ENCODE measurements around the gene TEPSIN.

The TEPSIN gene

DNA sequence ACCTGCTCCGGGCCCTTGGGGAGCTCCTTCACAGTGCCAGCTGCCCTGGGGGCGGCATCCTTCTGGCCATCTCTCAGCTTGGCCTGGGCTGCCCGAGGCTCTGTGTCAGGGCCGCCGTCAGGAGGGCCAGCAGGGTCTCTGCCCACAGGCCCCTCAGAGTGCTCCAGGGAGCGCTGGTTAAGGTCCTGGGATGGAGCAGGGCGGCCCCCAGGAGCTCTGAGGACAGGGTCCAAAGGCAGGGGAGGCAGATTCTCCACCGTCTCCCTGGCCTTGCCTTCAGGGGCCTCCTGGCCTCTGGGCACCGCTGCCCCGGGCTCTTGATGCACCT, 7.5 kb upstream of the TEPSIN start:
- 94% methylated on average over 10 of the region's 10 CpGs for WGBS
- peaks cover 23% of the 10 kb centered on the region for H3K79me1 ChIP-seq (replicated peaks; ENCODE audit: low read length, poor library complexity, severe bottlenecking)
- peaks cover 28% of the 10 kb centered on the region for H3K4me1 ChIP-seq (ENCODE audit: control insufficient read depth, insufficient read depth, low read depth, low read length)
- no peaks in the 10 kb centered on the region for H3K9me3 ChIP-seq (ENCODE audit: control insufficient read depth, low read length)
- H4K8ac ChIP-seq (ENCODE audit: low read length) = no peak overlapping the region
- no peak for DNase-seq
- peaks cover 30 to 73% of the 10 kb centered on the region in 2 experiments for H3K36me3 ChIP-seq (ENCODE audit: control insufficient read depth in 1 of 2, insufficient read depth in 2 of 2, low read depth in 1 of 2, low read length in 2 of 2)
- H3K18ac ChIP-seq (ENCODE audit: low read depth in 1 of 2, low read length in 2 of 2) = no peak overlapping the region
- H2BK120ac ChIP-seq (ENCODE audit: low read depth, low read length) = no peak overlapping the region
- no peak overlapping the region for H3K4me2 ChIP-seq (ENCODE audit: low read length, poor library complexity, severe bottlenecking)
- no peak overlapping the region for H3K23ac ChIP-seq (ENCODE audit: low read length in 2 of 2)
- no peak overlapping the region for H2BK12ac ChIP-seq (ENCODE audit: low read length in 2 of 2)
- H3K14ac ChIP-seq (ENCODE audit: low read length in 2 of 2) = no peak overlapping the region
- no peak overlapping the region for H2AK5ac ChIP-seq (ENCODE audit: low read length, severe bottlenecking)
- no peak overlapping the region for H3K9ac ChIP-seq (ENCODE audit: low read length)
- no peak overlapping the region for H2BK5ac ChIP-seq (ENCODE audit: low read depth, low read length, poor library complexity, severe bottlenecking)
- H3K27ac ChIP-seq (ENCODE audit: low read length, poor library complexity, severe bottlenecking) = no peak overlapping the region
- no peaks in the 10 kb centered on the region for H3K27me3 ChIP-seq (ENCODE audit: control insufficient read depth in 1 of 2, insufficient read depth in 1 of 2, low read length in 2 of 2)
- H3K4ac ChIP-seq (ENCODE audit: low read depth in 1 of 2, low read length in 2 of 2) = no peak overlapping the region
- H3K4me3 ChIP-seq (ENCODE audit: insufficient read depth in 1 of 2, low read depth in 1 of 2, low read length in 2 of 2) = no peak overlapping the region
- no peak overlapping the region for H2AFZ ChIP-seq (ENCODE audit: low read depth, low read length)
- H2BK15ac ChIP-seq (ENCODE audit: low read depth, poor library complexity, severe bottlenecking) = no peak overlapping the region
- H4K91ac ChIP-seq (ENCODE audit: low read length) = no peak overlapping the region

GRCh38 chr17:81245665-81246342, 6.9 kb upstream of the TEPSIN start:
- no peak overlapping the region for H4K8ac ChIP-seq (ENCODE audit: low read length)
- H3K4me3 ChIP-seq (ENCODE audit: insufficient read depth in 1 of 2, low read depth in 1 of 2, low read length in 2 of 2) = no peak overlapping the region
- no peak overlapping the region for H2AFZ ChIP-seq (ENCODE audit: low read depth, low read length)
- H3K4me2 ChIP-seq (ENCODE audit: low read length, poor library complexity, severe bottlenecking) = no peak overlapping the region
- no peak overlapping the region for H2BK15ac ChIP-seq (ENCODE audit: low read depth, poor library complexity, severe bottlenecking)
- H2BK12ac ChIP-seq (ENCODE audit: low read length in 2 of 2) = no peak overlapping the region
- peaks cover 29% of the 10 kb centered on the region for H3K4me1 ChIP-seq (ENCODE audit: control insufficient read depth, insufficient read depth, low read depth, low read length)
- H4K91ac ChIP-seq (ENCODE audit: low read length) = no peak overlapping the region
- no peak overlapping the region for H3K27ac ChIP-seq (ENCODE audit: low read length, poor library complexity, severe bottlenecking)
- H3K9me3 ChIP-seq (ENCODE audit: control insufficient read depth, low read length) = no peaks in the 10 kb centered on the region
- no peak overlapping the region for H2BK120ac ChIP-seq (ENCODE audit: low read depth, low read length)
- no peak overlapping the region for H2BK5ac ChIP-seq (ENCODE audit: low read depth, low read length, poor library complexity, severe bottlenecking)
- H3K27me3 ChIP-seq (ENCODE audit: control insufficient read depth in 1 of 2, insufficient read depth in 1 of 2, low read length in 2 of 2) = no peaks in the 10 kb centered on the region
- peaks cover 30 to 73% of the 10 kb centered on the region in 2 experiments for H3K36me3 ChIP-seq (ENCODE audit: control insufficient read depth in 1 of 2, insufficient read depth in 2 of 2, low read depth in 1 of 2, low read length in 2 of 2)
- H3K23ac ChIP-seq (ENCODE audit: low read length in 2 of 2) = no peak overlapping the region
- H3K9ac ChIP-seq (ENCODE audit: low read length) = no peak overlapping the region
- DNase-seq = no peak
- WGBS = 92% methylated on average over 37 of the region's 37 CpGs
- H3K79me1 ChIP-seq (replicated peaks; ENCODE audit: low read length, poor library complexity, severe bottlenecking) = peaks cover 27% of the 10 kb centered on the region
- H3K4ac ChIP-seq (ENCODE audit: low read depth in 1 of 2, low read length in 2 of 2) = no peak overlapping the region
- H2AK5ac ChIP-seq (ENCODE audit: low read length, severe bottlenecking) = no peak overlapping the region
- no peak overlapping the region for H3K14ac ChIP-seq (ENCODE audit: low read length in 2 of 2)
- no peak overlapping the region for H3K18ac ChIP-seq (ENCODE audit: low read depth in 1 of 2, low read length in 2 of 2)

- H3K79me1 ChIP-seq (replicated peaks; ENCODE audit: low read length, poor library complexity, severe bottlenecking) = peaks cover 31% of the 10 kb centered on the region
- no peak overlapping the region for H2BK12ac ChIP-seq (ENCODE audit: low read length in 2 of 2)
- no peak overlapping the region for H2AK5ac ChIP-seq (ENCODE audit: low read length, severe bottlenecking)
- no peak for DNase-seq
- no peak overlapping the region for H3K23ac ChIP-seq (ENCODE audit: low read length in 2 of 2)
- H3K4me2 ChIP-seq (ENCODE audit: low read length, poor library complexity, severe bottlenecking) = no peak overlapping the region
- no peak overlapping the region for H2AFZ ChIP-seq (ENCODE audit: low read depth, low read length)
- H3K27me3 ChIP-seq (ENCODE audit: control insufficient read depth in 1 of 2, insufficient read depth in 1 of 2, low read length in 2 of 2) = no peaks in the 10 kb centered on the region
- H3K27ac ChIP-seq (ENCODE audit: low read length, poor library complexity, severe bottlenecking) = no peak overlapping the region
- no peak overlapping the region for H3K4me3 ChIP-seq (ENCODE audit: insufficient read depth in 1 of 2, low read depth in 1 of 2, low read length in 2 of 2)
- H3K9me3 ChIP-seq (ENCODE audit: control insufficient read depth, low read length) = no peaks in the 10 kb centered on the region
- no peak overlapping the region for H2BK120ac ChIP-seq (ENCODE audit: low read depth, low read length)
- H3K4ac ChIP-seq (ENCODE audit: low read depth in 1 of 2, low read length in 2 of 2) = no peak overlapping the region
- no peak overlapping the region for H2BK5ac ChIP-seq (ENCODE audit: low read depth, low read length, poor library complexity, severe bottlenecking)
- no peak overlapping the region for H3K18ac ChIP-seq (ENCODE audit: low read depth in 1 of 2, low read length in 2 of 2)
- H4K91ac ChIP-seq (ENCODE audit: low read length) = no peak overlapping the region
- H3K14ac ChIP-seq (ENCODE audit: low read length in 2 of 2) = no peak overlapping the region
- 95% methylated on average over 25 of the region's 25 CpGs for WGBS
- no peak overlapping the region for H3K9ac ChIP-seq (ENCODE audit: low read length)
- peak overlapping the region; percentile 38 for H4K8ac ChIP-seq (ENCODE audit: low read length)
- peaks cover 35% of the 10 kb centered on the region for H3K4me1 ChIP-seq (ENCODE audit: control insufficient read depth, insufficient read depth, low read depth, low read length)
- no peak overlapping the region for H2BK15ac ChIP-seq (ENCODE audit: low read depth, poor library complexity, severe bottlenecking)
- peaks cover 25 to 68% of the 10 kb centered on the region in 2 experiments for H3K36me3 ChIP-seq (ENCODE audit: control insufficient read depth in 1 of 2, insufficient read depth in 2 of 2, low read depth in 1 of 2, low read length in 2 of 2)
These were observed 6.3 kb upstream of the TEPSIN start for GRCh38 chr17:81245024-81245664.

DNA sequence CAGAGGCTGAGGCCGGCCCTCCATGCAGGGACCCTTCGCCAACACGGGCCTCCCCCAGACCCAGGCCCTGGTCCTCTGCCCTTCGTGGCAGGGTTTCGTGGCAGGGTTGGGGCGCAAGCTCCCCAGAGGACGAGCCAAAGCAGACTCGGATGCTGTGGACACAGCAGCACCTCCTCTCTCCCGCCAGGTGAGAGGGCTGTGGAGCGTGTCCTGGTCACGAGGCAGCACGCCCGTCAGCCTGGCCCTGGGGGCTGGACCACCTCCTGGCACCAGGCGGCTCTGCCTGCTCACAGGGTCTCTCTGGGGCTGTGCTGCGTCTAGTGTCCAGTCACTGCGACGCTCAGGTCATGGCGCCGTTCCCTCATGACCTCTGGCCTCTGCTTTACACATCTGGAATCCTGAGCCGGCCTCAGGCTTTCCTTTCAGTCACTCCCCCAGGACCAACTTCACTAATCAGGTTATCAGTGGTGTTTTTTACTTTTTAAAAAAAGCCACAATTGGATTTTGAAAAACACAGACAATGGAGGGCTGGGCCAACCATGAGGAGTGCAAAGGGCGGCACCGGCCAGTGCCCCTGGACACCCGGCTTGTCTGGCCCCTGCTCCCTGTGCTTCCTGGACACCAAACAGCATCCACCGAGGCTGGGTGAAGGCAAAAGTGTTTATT, 5.6 kb upstream of the TEPSIN start:
- DNase-seq = no peak
- no peak overlapping the region for H2BK120ac ChIP-seq (ENCODE audit: low read depth, low read length)
- no peaks in the 10 kb centered on the region for H3K9me3 ChIP-seq (ENCODE audit: control insufficient read depth, low read length)
- no peak overlapping the region for H2BK12ac ChIP-seq (ENCODE audit: low read length in 2 of 2)
- no peak overlapping the region for H2BK5ac ChIP-seq (ENCODE audit: low read depth, low read length, poor library complexity, severe bottlenecking)
- no peak overlapping the region for H3K14ac ChIP-seq (ENCODE audit: low read length in 2 of 2)
- no peak overlapping the region for H2BK15ac ChIP-seq (ENCODE audit: low read depth, poor library complexity, severe bottlenecking)
- H3K27ac ChIP-seq (ENCODE audit: low read length, poor library complexity, severe bottlenecking) = no peak overlapping the region
- no peak overlapping the region for H3K4me3 ChIP-seq (ENCODE audit: insufficient read depth in 1 of 2, low read depth in 1 of 2, low read length in 2 of 2)
- H4K91ac ChIP-seq (ENCODE audit: low read length) = peak overlapping the region; percentile 49
- peak overlapping the region; percentile 19 for H4K8ac ChIP-seq (ENCODE audit: low read length)
- no peak overlapping the region for H3K18ac ChIP-seq (ENCODE audit: low read depth in 1 of 2, low read length in 2 of 2)
- peaks cover 19 to 63% of the 10 kb centered on the region in 2 experiments for H3K36me3 ChIP-seq (ENCODE audit: control insufficient read depth in 1 of 2, insufficient read depth in 2 of 2, low read depth in 1 of 2, low read length in 2 of 2)
- no peak overlapping the region for H3K23ac ChIP-seq (ENCODE audit: low read length in 2 of 2)
- no peak overlapping the region for H2AFZ ChIP-seq (ENCODE audit: low read depth, low read length)
- no peak overlapping the region for H3K4me2 ChIP-seq (ENCODE audit: low read length, poor library complexity, severe bottlenecking)
- H3K4ac ChIP-seq (ENCODE audit: low read depth in 1 of 2, low read length in 2 of 2) = no peak overlapping the region
- no peaks in the 10 kb centered on the region for H3K27me3 ChIP-seq (ENCODE audit: control insufficient read depth in 1 of 2, insufficient read depth in 1 of 2, low read length in 2 of 2)
- peaks cover 39% of the 10 kb centered on the region for H3K4me1 ChIP-seq (ENCODE audit: control insufficient read depth, insufficient read depth, low read depth, low read length)
- no peak overlapping the region for H3K9ac ChIP-seq (ENCODE audit: low read length)
- WGBS = 85% methylated on average over 24 of the region's 24 CpGs
- peaks cover 37% of the 10 kb centered on the region for H3K79me1 ChIP-seq (replicated peaks; ENCODE audit: low read length, poor library complexity, severe bottlenecking)
- H2AK5ac ChIP-seq (ENCODE audit: low read length, severe bottlenecking) = no peak overlapping the region

Measured in mesenchymal stem cell (in vitro differentiated cells and primary cell).